SU-DHL-6 (cell line): Measurements from ENCODE around the gene FGA.

ENCODE experiments used
- CTCF ChIP-seq: fragments of 200-600 bp; sonication (generic); IDR thresholded peaks from one replicate; pipeline ENCODE4 v1.5.1; 2017; ENCODE audit warnings: antibody characterized with exemption, mild to moderate bottlenecking, low read length, moderate library complexity; ENCODE audit not compliant: insufficient read depth, poor library complexity, severe bottlenecking
- EZH2phosphoT487 ChIP-seq: fragments of 200-600 bp; sonication (generic), shearing (Covaris generic); conservative IDR thresholded peaks from 2 replicates; pipeline ENCODE4 v1.6.1; 2018; ENCODE audit warnings: mild to moderate bottlenecking, antibody characterized with exemption, low read length, moderate library complexity, mixed read lengths

DNA sequence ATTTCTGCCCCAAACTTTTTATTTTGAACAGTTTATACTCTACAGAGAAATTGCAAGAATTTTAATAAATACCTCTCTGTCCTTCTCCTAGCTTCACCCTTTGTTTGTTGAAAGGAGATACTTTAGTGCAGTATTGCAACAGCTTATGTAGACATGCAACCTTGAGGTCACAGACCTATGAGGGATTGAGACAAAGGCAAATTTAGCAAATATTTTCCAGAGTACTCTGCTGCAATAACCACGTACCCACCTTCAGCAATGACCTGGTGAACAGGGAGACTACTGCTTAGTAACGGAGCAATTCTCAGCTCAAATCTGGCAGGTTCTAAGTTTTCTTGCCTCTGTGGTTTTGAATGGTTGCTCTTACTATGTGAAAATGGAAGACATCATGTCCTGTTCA is 13.2 kb downstream of the FGA start:
- TF ChIP-seq CTCF (no peak), EZH2phosphoT487 (no peak)
